GM21717 (cell line): ENCODE data around the gene SLIT1.

ENCODE experiments used
- ATAC-seq: cut with Tn5 transposase; IDR thresholded peaks from one replicate; pipeline ENCODE4 v1.9.1; 2021; ENCODE audit warnings: mild to moderate bottlenecking, moderate library complexity; ENCODE audit not compliant: unreplicated experiment

Gene SLIT1

GRCh38 chr10:97066877-97067555, 118.7 kb downstream of the SLIT1 start:
- ATAC-seq = no peak

GRCh38 chr10:97065686-97066660, 119.8 kb downstream of the SLIT1 start:
- ATAC-seq = no peak

- ATAC-seq = no peak
Measured at GRCh38 chr10:97065128-97065527, 120.6 kb downstream of the SLIT1 start.

- no peak for ATAC-seq
Measured at GRCh38 chr10:97063983-97064837, 121.5 kb downstream of the SLIT1 start.

- no peak for ATAC-seq
Measured at GRCh38 chr10:97063271-97063982, 122.3 kb downstream of the SLIT1 start.

- no peak for ATAC-seq
Measured at GRCh38 chr10:97062456-97062855, 123.3 kb downstream of the SLIT1 start.

- no peak for ATAC-seq
Measured at GRCh38 chr10:97062046-97062445, 123.7 kb downstream of the SLIT1 start.

- ATAC-seq = no peak
Measured at GRCh38 chr10:97061423-97061822, 124.3 kb downstream of the SLIT1 start.

- no peak for ATAC-seq
Measured at GRCh38 chr10:97060441-97061084, 125.2 kb downstream of the SLIT1 start.

- ATAC-seq = no peak
Measured at GRCh38 chr10:97059872-97060205, 125.9 kb downstream of the SLIT1 start.

- no peak for ATAC-seq
Measured at GRCh38 chr10:97059006-97059871, 126.5 kb downstream of the SLIT1 start.

- no peak for ATAC-seq
Measured at GRCh38 chr10:97058521-97058920, 127.2 kb downstream of the SLIT1 start.

GRCh38 chr10:97057491-97058235, 128.1 kb downstream of the SLIT1 start:
- ATAC-seq = no peak

- no peak for ATAC-seq
Measured at GRCh38 chr10:97056003-97056630, 129.6 kb downstream of the SLIT1 start.

- no peak for ATAC-seq
Measured at GRCh38 chr10:97053276-97053675, 132.5 kb downstream of the SLIT1 start.

- no peak for ATAC-seq
Measured at GRCh38 chr10:97050956-97051496, 134.7 kb downstream of the SLIT1 start.

GRCh38 chr10:97050205-97050745, 135.5 kb downstream of the SLIT1 start:
- no peak for ATAC-seq
